Measurements from ENCODE around the gene SLX9.

Gene SLX9

GRCh38 chr21:44998086-44998620 is 58.3 kb downstream of the SLX9 start:
- no peak overlapping the region for H3K4me3 ChIP-seq (ENCODE audit: low read depth, low read length)
- TF ChIP-seq CTCF (IDR thresholded peaks at IDR 0.05; ENCODE audit: borderline replicate concordance, insufficient read depth, low read depth, low read length) = no peak

- no peak for TF ChIP-seq CTCF (IDR thresholded peaks at IDR 0.05; ENCODE audit: borderline replicate concordance, insufficient read depth, low read depth, low read length)
- no peak overlapping the region for H3K4me3 ChIP-seq (ENCODE audit: low read depth, low read length)
Measured at GRCh38 chr21:44998621-44999427, 59.0 kb downstream of the SLX9 start.

- H3K4me3 ChIP-seq (ENCODE audit: low read depth, low read length) = no peak overlapping the region
Measured at GRCh38 chr21:44999428-44999971, 59.7 kb downstream of the SLX9 start.

GRCh38 chr21:44999972-45000636 is 60.3 kb downstream of the SLX9 start:
- H3K4me3 ChIP-seq (ENCODE audit: low read depth, low read length) = no peak overlapping the region
- no peak for TF ChIP-seq CTCF (IDR thresholded peaks at IDR 0.05; ENCODE audit: borderline replicate concordance, insufficient read depth, low read depth, low read length)

More at GRCh38 chr21:44999428-44999971, 59.7 kb downstream of the SLX9 start:
- no peak for TF ChIP-seq CTCF (IDR thresholded peaks at IDR 0.05; ENCODE audit: borderline replicate concordance, insufficient read depth, low read depth, low read length)

GRCh38 chr21:45000637-45001133 is 60.9 kb downstream of the SLX9 start:
- no peak overlapping the region for H3K4me3 ChIP-seq (ENCODE audit: low read depth, low read length)
- no peak for TF ChIP-seq CTCF (IDR thresholded peaks at IDR 0.05; ENCODE audit: borderline replicate concordance, insufficient read depth, low read depth, low read length)

GRCh38 chr21:45001134-45002095 is 61.6 kb downstream of the SLX9 start:
- no peak for TF ChIP-seq CTCF (IDR thresholded peaks at IDR 0.05; ENCODE audit: borderline replicate concordance, insufficient read depth, low read depth, low read length)
- H3K4me3 ChIP-seq (ENCODE audit: low read depth, low read length) = no peak overlapping the region

Data from GM12875 (cell line).